GM19023 (cell line): ENCODE data around the gene FBXW8.

Experiments
- ATAC-seq: cut with Tn5 transposase; IDR thresholded peaks from one replicate; pipeline ENCODE4 v1.9.1; 2021; ENCODE audit warnings: mild to moderate bottlenecking, moderate library complexity; ENCODE audit not compliant: unreplicated experiment

The FBXW8 gene

GRCh38 chr12:117069926-117070900 lies 159.5 kb downstream of the FBXW8 start:
- ATAC-seq, result no peak

GRCh38 chr12:117071009-117071408 lies 160.3 kb downstream of the FBXW8 start:
- ATAC-seq, result no peak

- no peak for ATAC-seq
These were observed 161.4 kb downstream of the FBXW8 start for GRCh38 chr12:117072106-117072505.

GRCh38 chr12:117072736-117073490 lies 162.2 kb downstream of the FBXW8 start:
- no peak for ATAC-seq

- ATAC-seq, result no peak
These were observed 162.9 kb downstream of the FBXW8 start for GRCh38 chr12:117073611-117074010.

GRCh38 chr12:117076410-117077372 lies 165.9 kb downstream of the FBXW8 start:
- no peak for ATAC-seq

GRCh38 chr12:117079487-117079886 lies 168.7 kb downstream of the FBXW8 start:
- no peak for ATAC-seq

- no peak for ATAC-seq
These were observed 170.0 kb downstream of the FBXW8 start for GRCh38 chr12:117080661-117081144.
